ACC112 (cell line): ENCODE data around the gene NINJ1.
A peak's percentile ranks its signal among the peaks of the same experiment; 100 is the strongest.

Experiments
- H2AFZ ChIP-seq: fragments of 200-600 bp; sonication (generic); one replicate; pipeline ENCODE4 v1.6.0; 2017; ENCODE audit warnings: antibody characterized with exemption, low read length; ENCODE audit not compliant: unreplicated experiment
- H3K27ac ChIP-seq: fragments of 200-600 bp; sonication (generic); 2 replicates; pipeline ENCODE4 v1.5.1; 2014; ENCODE audit warnings: low read depth, mild to moderate bottlenecking, antibody characterized with exemption, low read length, moderate library complexity
- H3K27me3 ChIP-seq: fragments of 200-600 bp; sonication (generic); 2 replicates; pipeline ENCODE4 v1.6.1; 2014; ENCODE audit warnings: mild to moderate bottlenecking, antibody characterized with exemption, low read length, moderate library complexity, mixed read lengths; ENCODE audit not compliant: insufficient read depth
- H3K36me3 ChIP-seq: fragments of 200-600 bp; sonication (generic); 2 replicates; pipeline ENCODE4 v1.6.1; 2016; ENCODE audit warnings: mild to moderate bottlenecking, antibody characterized with exemption, low read length, moderate library complexity, mixed read lengths; ENCODE audit not compliant: insufficient read depth
- H3K4me1 ChIP-seq: fragments of 200-600 bp; sonication (generic); one replicate; pipeline ENCODE4 v1.6.1; 2016; ENCODE audit warnings: low read length, mixed read lengths; ENCODE audit not compliant: insufficient read depth, unreplicated experiment, control insufficient read depth
- H3K4me3 ChIP-seq: fragments of 200-600 bp; sonication (generic); 2 replicates; pipeline ENCODE4 v1.5.1; 2014; ENCODE audit warnings: mild to moderate bottlenecking, low read depth, low read length
- H3K79me2 ChIP-seq: fragments of 200-600 bp; sonication (generic); one replicate; pipeline ENCODE4 v1.6.0; 2016; ENCODE audit warnings: low read length; ENCODE audit not compliant: control insufficient read depth, unreplicated experiment, insufficient read depth

Gene NINJ1

DNA sequence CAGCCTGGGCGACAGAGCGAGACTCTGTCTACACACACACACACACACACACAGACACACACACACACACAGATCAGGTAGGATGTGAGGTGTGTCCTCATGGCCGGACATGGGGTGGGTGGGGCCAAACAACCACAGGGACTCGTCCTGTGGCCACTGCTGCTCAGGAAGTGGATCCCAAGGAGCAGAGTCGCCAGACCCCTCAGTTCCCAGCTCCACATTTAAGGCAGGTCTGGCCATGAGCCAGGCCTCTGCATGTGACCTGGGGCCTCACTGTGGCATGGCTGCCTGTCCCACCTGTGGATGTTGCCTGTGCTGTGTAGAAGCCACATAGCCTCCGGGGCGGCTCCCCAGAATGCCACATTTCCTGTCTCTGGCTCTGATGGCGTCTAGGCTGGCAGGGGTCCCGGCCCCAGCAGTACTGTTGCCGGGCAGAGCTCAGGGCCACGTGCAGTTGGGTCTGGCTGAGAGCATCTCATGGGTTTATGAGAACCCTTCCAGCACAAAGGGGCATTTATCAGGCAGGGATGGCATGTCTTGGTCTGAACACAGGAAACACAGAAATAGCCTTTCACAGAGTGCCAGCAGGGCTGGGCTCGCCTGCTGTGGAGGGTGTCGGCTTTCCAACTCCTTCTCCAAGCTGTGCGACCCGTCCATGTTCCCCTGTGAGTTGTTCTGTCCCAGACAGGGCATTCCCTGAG lies 9.9 kb upstream of the NINJ1 start:
- Histone ChIP-seq H3K27ac (no peak overlapping the region), H2AFZ (peak overlapping the region; percentile 45), H3K4me3 (no peak overlapping the region), H3K4me1 (peaks cover 6% of the 10 kb centered on the region), H3K27me3 (no peaks in the 10 kb centered on the region), H3K36me3 (no peaks in the 10 kb centered on the region), H3K79me2 (no peaks in the 10 kb centered on the region)

- Histone ChIP-seq H3K4me3 (no peak overlapping the region), H3K4me1 (peaks cover 3% of the 10 kb centered on the region), H3K27ac (no peak overlapping the region)
Measured at GRCh38 chr9:93141771-93142483, 7.9 kb upstream of the NINJ1 start.

GRCh38 chr9:93139365-93140182 lies 5.5 kb upstream of the NINJ1 start:
- Histone ChIP-seq H3K79me2 (no peaks in the 10 kb centered on the region), H3K4me1 (peaks cover 13% of the 10 kb centered on the region), H3K4me3 (no peak overlapping the region), H3K36me3 (no peaks in the 10 kb centered on the region), H3K27ac (no peak overlapping the region), H2AFZ (no peak overlapping the region), H3K27me3 (no peaks in the 10 kb centered on the region)

More at GRCh38 chr9:93141771-93142483, 7.9 kb upstream of the NINJ1 start:
- H3K79me2 ChIP-seq = no peaks in the 10 kb centered on the region
- no peaks in the 10 kb centered on the region for H3K27me3 ChIP-seq
- no peak overlapping the region for H2AFZ ChIP-seq
- H3K36me3 ChIP-seq = no peaks in the 10 kb centered on the region

- Histone ChIP-seq H3K79me2 (no peaks in the 10 kb centered on the region), H3K4me1 (peaks cover 11% of the 10 kb centered on the region), H2AFZ (no peak overlapping the region), H3K27ac (no peak overlapping the region), H3K27me3 (no peaks in the 10 kb centered on the region), H3K4me3 (no peak overlapping the region), H3K36me3 (no peaks in the 10 kb centered on the region)
Measured at GRCh38 chr9:93138171-93138764, 4.2 kb upstream of the NINJ1 start.

DNA sequence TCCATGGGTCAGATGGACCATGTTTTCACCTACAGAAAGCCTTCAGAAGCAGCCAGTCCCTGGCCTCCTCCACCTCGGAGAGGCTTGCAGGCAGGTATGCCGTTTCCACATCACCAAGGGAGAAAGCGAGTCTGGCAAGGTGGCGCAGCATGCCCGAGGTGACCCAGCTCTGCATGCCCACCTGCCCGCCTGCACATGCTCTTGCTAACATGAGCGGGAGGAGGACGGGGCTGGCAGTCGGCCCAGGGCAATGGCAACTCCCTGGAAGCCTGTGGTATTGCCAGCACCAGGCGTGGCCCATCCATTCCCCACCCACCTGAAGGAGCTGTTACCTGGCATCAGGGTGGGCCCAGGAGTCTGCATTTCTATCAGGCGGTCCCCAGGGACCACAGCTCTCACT lies 3.3 kb upstream of the NINJ1 start:
- H2AFZ ChIP-seq = no peak overlapping the region
- H3K27ac ChIP-seq = no peak overlapping the region
- peaks cover 20% of the 10 kb centered on the region for H3K4me1 ChIP-seq

DNA sequence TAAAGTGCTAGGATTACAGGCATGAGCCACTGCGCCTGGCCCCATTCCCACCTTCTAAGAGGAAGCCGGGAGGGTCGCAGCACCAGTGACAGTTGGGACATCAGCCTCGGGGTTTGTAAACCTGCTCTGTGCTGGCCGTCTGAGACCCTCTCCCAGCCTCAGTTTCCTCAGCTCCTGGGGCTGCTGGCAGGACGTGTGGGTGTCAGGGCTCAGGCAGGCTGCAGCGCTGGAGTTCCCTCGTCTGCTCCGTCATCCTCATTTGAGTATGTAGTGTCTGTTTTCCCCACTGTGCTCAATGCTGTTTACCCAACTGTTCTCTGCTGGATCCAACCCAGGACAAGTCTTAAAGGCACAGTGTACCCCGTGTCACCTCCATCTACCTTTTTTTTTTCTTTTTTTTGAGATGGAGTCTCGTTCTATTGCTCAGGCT lies 2.0 kb upstream of the NINJ1 start:
- Histone ChIP-seq H3K36me3 (no peaks in the 10 kb centered on the region), H3K4me3 (no peak overlapping the region), H3K79me2 (peaks cover 10% of the 10 kb centered on the region), H3K27ac (no peak overlapping the region), H3K27me3 (no peaks in the 10 kb centered on the region), H2AFZ (no peak overlapping the region), H3K4me1 (peaks cover 23% of the 10 kb centered on the region)

More for the DNA sequence above, 3.3 kb upstream of the NINJ1 start:
- Histone ChIP-seq H3K79me2 (peaks cover under 1% of the 10 kb centered on the region), H3K36me3 (no peaks in the 10 kb centered on the region), H3K27me3 (no peaks in the 10 kb centered on the region), H3K4me3 (no peak overlapping the region)

GRCh38 chr9:93134740-93135444 lies 841 bp upstream of the NINJ1 start:
- H3K4me3 ChIP-seq = peak overlapping the region; percentile 98
- peaks cover 10% of the 10 kb centered on the region for H3K79me2 ChIP-seq
- H3K27me3 ChIP-seq = no peaks in the 10 kb centered on the region
- peaks cover 23% of the 10 kb centered on the region for H3K4me1 ChIP-seq
- H3K27ac ChIP-seq = peak overlapping the region; percentile 87; the same call in 1 of the 2 replicates
- peak overlapping the region; percentile 83 for H2AFZ ChIP-seq
- H3K36me3 ChIP-seq = no peaks in the 10 kb centered on the region

- Histone ChIP-seq H2AFZ (peak overlapping the region; percentile 97), H3K27me3 (no peaks in the 10 kb centered on the region), H3K4me3 (peak overlapping the region; percentile 98), H3K79me2 (peaks cover 10% of the 10 kb centered on the region), H3K27ac (peak overlapping the region; percentile 87), H3K4me1 (peaks cover 23% of the 10 kb centered on the region), H3K36me3 (no peaks in the 10 kb centered on the region)
Measured at GRCh38 chr9:93133681-93134014, 403 bp downstream of the NINJ1 start.

DNA sequence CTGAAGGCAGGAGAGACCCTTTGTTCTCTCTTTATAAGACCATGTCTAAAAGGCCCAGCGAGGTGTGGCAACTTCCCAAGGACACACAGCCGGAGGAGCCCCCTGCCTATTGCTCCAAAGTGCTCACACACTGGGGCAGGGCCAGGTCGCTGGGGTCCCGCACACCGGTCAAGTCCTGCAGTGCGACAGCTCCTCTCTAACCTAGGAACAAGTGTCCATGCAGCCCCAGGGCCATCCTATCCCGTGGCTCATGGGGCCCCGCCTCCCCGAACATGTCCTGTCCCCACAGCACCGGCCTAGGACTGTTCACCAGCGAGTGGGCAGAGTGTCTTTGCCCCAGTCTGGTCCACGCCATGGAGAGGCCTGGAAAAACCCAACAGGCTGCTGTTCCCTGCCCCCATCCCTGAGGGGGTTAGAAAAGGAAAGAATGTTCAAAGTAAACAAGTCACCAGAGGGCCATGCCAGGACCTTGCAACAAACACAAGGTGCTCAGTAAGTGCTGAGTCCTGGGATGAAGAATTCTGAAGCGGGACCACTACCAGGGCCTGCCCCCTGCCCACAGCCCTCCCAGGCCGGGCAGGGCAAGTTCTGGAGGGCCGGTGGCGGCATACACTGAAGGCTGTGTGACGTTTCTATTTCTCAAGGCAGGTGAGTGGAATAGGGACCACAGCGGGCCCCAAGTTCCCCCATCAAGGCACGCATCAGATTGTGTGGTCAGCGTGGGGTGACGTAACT lies 938 bp downstream of the NINJ1 start:
- H3K4me3 ChIP-seq = peak overlapping the region; percentile 98
- H3K27me3 ChIP-seq = no peaks in the 10 kb centered on the region
- peaks cover 23% of the 10 kb centered on the region for H3K4me1 ChIP-seq
- no peaks in the 10 kb centered on the region for H3K36me3 ChIP-seq
- peak overlapping the region; percentile 97 for H2AFZ ChIP-seq
- H3K79me2 ChIP-seq = peaks cover 10% of the 10 kb centered on the region
- peak overlapping the region; percentile 87 for H3K27ac ChIP-seq
